GM18498 (cell line): Measurements from ENCODE around the gene STAMBPL1.
"Not testable (repeated sequence)": the region's sequence is repeated elsewhere in the genome, so short reads cannot be mapped to it uniquely, and the experiment has no call there.

ENCODE experiments used
- ATAC-seq: cut with Tn5 transposase; IDR thresholded peaks from one replicate; pipeline ENCODE4 v1.9.1; 2021; ENCODE audit warnings: mild to moderate bottlenecking, moderate library complexity; ENCODE audit not compliant: unreplicated experiment

STAMBPL1 gene

GRCh38 chr10:88879534-88880281 lies at the start of gene STAMBPL1:
STAMBPL1 (plus strand) TSS chr10:88880245; CDS start chr10:88901709, 21,464 bp downstream.
- ATAC-seq = peak; percentile 52

GRCh38 chr10:88830643-88831268 lies 49.3 kb upstream of the STAMBPL1 start:
- no peak for ATAC-seq

- ATAC-seq = no peak
Measured at GRCh38 chr10:88831709-88832108, 48.3 kb upstream of the STAMBPL1 start.

GRCh38 chr10:88832376-88832775 lies 47.7 kb upstream of the STAMBPL1 start:
- ATAC-seq = no peak

GRCh38 chr10:88833156-88833555 lies 46.9 kb upstream of the STAMBPL1 start:
- no peak for ATAC-seq

GRCh38 chr10:88833723-88834122 lies 46.3 kb upstream of the STAMBPL1 start:
- ATAC-seq = no peak

- peak; percentile 80 for ATAC-seq
Measured at GRCh38 chr10:88835096-88835909, 44.7 kb upstream of the STAMBPL1 start.

- ATAC-seq = peak; percentile 13
Measured at GRCh38 chr10:88835910-88836221, 44.2 kb upstream of the STAMBPL1 start.

- not testable (repeated sequence) for ATAC-seq
Measured at GRCh38 chr10:88837632-88838031, 42.4 kb upstream of the STAMBPL1 start.

- ATAC-seq = no peak
Measured at GRCh38 chr10:88838766-88839350, 41.2 kb upstream of the STAMBPL1 start.

GRCh38 chr10:88840104-88840503 lies 39.9 kb upstream of the STAMBPL1 start:
- ATAC-seq = no peak

GRCh38 chr10:88840881-88841280 lies 39.2 kb upstream of the STAMBPL1 start:
- ATAC-seq = no peak

- ATAC-seq = no peak
Measured at GRCh38 chr10:88841316-88842111, 38.5 kb upstream of the STAMBPL1 start.

- no peak for ATAC-seq
Measured at GRCh38 chr10:88843171-88843570, 36.9 kb upstream of the STAMBPL1 start.

- no peak for ATAC-seq
Measured at GRCh38 chr10:88848499-88848898, 31.5 kb upstream of the STAMBPL1 start.

- no peak for ATAC-seq
Measured at GRCh38 chr10:88849234-88849633, 30.8 kb upstream of the STAMBPL1 start.

- ATAC-seq = no peak
Measured at GRCh38 chr10:88850712-88851111, 29.3 kb upstream of the STAMBPL1 start.

GRCh38 chr10:88851706-88852105 lies 28.3 kb upstream of the STAMBPL1 start, which contains the start of gene ANKRD22:
ANKRD22 (minus strand) TSS chr10:88851844; CDS start chr10:88851607, 237 bp downstream.
- no peak for ATAC-seq

- ATAC-seq = no peak
Measured at GRCh38 chr10:88852327-88852726, 27.7 kb upstream of the STAMBPL1 start.

- no peak for ATAC-seq
Measured at GRCh38 chr10:88853155-88853881, 26.7 kb upstream of the STAMBPL1 start.
